ENCODE measurements around the gene FAM222A.

Gene FAM222A

DNA sequence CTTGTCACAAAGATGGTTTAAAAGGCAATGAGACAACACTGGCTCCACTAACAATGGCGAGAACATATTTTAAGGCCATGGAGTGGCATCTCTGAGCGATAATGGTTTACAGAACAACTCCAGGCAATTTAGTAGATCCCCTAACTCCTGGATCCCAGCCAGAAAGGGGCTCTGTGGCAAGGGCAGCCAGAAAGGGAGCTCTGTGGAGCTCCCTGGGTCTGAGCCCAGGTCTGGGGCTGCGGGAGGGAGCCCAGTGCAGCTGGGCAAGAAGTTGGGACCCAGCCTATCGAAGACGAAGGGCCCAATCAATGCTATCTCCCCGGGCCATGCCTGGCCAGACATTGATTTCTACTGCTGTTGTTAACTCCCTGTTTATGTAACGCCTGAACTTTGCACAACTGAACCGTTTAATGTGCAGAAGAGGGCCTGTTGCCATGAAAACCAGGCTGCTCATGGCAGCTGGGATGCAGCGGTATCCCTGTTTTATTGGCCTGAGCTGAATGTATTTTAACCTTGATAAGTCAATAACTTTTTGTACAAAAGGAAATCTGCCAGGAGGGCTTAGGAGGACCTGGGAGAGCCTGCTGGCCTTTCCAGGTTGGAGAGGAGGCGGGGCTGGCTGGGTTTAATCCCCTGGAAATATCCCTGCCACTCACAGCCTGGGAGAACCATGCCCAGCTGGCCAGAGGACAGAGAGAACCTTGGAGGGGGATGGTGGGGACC is 6.7 kb upstream of the FAM222A start:
- no peak for DNase-seq (ENCODE audit: low read depth)
- H3K4me3 ChIP-seq (ENCODE audit: low read length) = no peak overlapping the region
- TF ChIP-seq, protein P1, sequence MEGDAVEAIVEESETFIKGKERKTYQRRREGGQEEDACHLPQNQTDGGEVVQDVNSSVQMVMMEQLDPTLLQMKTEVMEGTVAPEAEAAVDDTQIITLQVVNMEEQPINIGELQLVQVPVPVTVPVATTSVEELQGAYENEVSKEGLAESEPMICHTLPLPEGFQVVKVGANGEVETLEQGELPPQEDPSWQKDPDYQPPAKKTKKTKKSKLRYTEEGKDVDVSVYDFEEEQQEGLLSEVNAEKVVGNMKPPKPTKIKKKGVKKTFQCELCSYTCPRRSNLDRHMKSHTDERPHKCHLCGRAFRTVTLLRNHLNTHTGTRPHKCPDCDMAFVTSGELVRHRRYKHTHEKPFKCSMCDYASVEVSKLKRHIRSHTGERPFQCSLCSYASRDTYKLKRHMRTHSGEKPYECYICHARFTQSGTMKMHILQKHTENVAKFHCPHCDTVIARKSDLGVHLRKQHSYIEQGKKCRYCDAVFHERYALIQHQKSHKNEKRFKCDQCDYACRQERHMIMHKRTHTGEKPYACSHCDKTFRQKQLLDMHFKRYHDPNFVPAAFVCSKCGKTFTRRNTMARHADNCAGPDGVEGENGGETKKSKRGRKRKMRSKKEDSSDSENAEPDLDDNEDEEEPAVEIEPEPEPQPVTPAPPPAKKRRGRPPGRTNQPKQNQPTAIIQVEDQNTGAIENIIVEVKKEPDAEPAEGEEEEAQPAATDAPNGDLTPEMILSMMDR (conservative IDR thresholded peaks at IDR 0.05; ENCODE audit: low read length) = no peak

DNA sequence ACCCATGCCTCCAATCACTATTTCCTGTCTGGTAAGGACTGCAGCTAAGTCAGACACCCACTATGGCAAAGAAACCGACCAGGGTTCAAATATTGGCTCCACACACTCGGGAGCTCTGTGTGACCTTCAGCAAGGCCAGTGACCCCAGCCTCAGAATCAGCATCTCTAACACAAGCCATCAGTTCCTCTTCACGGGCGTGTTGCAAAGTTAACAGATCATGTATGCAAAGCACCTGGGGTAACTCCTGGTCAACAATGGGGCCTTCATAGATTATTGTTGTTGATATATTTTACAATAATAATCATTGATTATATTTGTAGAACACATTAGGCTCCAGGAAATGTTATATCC is 6.2 kb upstream of the FAM222A start:
- H3K4me3 ChIP-seq (ENCODE audit: low read length) = no peak overlapping the region
- DNase-seq (ENCODE audit: low read depth) = no peak
- TF ChIP-seq, protein P1 (conservative IDR thresholded peaks at IDR 0.05; ENCODE audit: low read length) = no peak

DNA sequence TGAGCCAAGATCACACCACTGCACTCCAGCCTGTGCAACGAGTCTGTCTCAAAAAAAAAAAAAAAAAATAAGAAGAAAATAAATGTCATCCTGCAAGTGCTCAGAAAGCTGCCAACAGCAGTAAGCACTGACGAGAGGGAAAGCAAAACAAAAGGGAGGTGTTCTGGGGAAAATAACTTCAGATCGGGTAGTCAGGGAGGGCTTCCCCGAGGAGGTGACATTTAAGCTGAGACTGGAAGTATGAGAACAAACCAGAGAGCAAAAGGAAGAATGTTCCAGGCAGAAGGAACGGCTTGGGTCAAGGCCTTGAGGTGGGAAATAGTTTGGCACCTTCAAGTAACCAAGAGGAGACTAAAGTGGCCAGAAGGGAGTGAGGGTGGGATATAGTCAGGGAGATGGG is 4.7 kb upstream of the FAM222A start:
- no peak overlapping the region for H3K4me3 ChIP-seq (ENCODE audit: low read length)
- TF ChIP-seq, protein P1 (conservative IDR thresholded peaks at IDR 0.05; ENCODE audit: low read length) = no peak
- no peak for DNase-seq (ENCODE audit: low read depth)

DNA sequence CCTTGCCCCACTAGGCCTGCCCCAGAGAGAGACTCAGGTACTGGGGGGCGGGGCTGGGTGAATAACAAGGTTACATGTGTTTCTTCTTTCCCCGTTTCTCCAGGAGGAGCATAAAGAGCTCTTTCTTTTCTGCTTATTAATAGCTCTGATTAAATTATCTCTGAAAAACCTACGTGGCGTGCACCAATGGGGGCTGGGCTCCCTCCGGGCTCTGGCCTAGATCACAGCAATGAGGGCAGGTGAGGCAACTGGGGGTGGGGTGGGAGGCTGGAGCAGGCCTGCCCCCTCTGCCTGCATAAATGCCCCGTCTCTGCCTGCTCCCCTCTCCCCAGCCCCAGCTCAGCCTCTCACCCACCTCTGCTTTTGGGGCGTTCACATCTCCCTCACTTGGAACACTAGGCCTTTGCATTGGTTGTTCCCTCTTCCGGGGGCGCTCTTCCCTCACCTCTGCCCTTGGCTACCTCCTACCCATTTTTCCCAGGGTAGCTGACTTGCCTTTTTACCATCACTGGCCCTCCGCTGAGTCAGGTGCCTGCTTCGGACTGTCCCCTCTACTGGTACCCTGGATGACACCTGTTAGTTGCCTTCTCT is 4.1 kb upstream of the FAM222A start:
- DNase-seq (ENCODE audit: low read depth) = no peak
- TF ChIP-seq, protein P1 (conservative IDR thresholded peaks at IDR 0.05; ENCODE audit: low read length) = no peak
- H3K4me3 ChIP-seq (ENCODE audit: low read length) = no peak overlapping the region

DNA sequence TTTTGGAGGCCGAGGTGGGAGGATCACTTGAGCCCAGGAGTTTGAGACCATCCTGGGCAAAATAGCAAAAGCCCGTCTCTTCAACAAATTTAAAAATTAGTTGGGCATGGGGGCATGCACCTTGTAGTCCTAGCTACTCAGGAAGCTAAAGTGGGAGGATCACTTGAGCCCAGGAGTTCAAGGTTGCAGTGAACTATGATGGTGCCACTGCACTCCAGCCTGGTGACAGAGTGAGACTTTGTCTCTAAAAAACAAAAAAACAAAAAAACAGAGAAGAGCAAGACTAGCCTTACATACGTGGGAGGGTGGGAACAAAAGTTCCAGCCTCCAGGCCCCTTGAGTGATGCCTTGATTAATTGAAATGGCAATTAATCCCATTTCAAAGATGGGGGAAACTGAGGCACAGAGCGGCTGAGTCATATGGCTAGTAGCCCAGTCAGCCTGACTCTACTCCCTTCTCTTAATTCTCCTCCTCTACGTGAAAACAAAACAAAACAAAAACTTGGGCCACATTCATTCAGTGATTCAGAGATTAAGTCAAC is 3.3 kb upstream of the FAM222A start:
- TF ChIP-seq, protein P1 (conservative IDR thresholded peaks at IDR 0.05; ENCODE audit: low read length) = no peak
- H3K4me3 ChIP-seq (ENCODE audit: low read length) = no peak overlapping the region
- DNase-seq (ENCODE audit: low read depth) = no peak

DNA sequence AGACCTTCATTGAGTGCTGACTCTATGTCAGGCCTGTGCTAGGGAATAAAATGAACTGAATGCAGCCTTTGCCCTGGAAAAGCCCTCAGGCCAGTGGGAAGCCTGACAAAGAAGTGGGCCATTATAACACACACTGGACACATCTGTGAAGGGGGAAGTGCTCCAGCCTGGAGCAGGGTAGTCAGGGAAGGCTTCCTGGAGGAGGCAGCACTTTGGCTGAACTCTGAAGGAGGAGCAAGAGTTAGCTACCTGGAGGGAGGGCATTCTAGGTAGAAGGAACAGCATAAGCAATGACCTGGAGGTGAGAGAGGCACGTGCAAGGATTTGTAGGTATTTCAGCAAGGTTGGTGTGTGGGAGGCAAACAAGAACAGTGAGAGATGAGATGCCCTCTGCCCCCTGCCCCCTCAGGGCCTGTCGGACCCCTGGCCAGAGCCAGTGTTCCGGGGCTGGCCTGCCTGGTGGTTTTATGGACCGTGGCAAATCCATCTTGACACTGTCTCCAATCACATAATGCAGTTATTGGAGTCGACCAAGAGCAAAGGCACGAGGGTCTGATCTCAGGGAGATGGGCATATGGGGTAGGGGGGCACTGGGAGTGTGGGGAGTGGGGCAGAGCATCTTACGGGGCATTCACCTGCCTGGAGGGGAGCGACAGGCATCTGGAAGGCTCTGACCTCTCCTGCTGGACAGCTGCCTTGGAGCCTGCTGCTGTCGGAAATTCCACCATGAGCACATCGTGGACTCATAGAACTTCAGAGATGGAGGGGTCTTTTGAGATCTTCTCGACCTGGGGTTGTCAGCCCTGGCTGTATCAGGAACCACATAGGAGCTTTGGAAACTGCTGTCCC is 2.7 kb upstream of the FAM222A start:
- H3K4me3 ChIP-seq (ENCODE audit: low read length) = no peak overlapping the region
- TF ChIP-seq, protein P1 (conservative IDR thresholded peaks at IDR 0.05; ENCODE audit: low read length) = no peak
- no peak for DNase-seq (ENCODE audit: low read depth)

Measured in AG10803 (cell line).